Stimulated activated CD8-positive, alpha-beta memory T cell treated with anti-CD3 and anti-CD28 coated beads, Interleukin-4, amount 100 ng/mL, for 48 hours (primary cell): ENCODE measurements around the gene KIRREL2.
"Not testable (repeated sequence)": the region's sequence is repeated elsewhere in the genome, so short reads cannot be mapped to it uniquely, and the experiment has no call there.

ENCODE experiments used
- DNase-seq: peaks from one replicate; pipeline ENCODE4 v3.0.0-alpha.2; 2020

The KIRREL2 gene

GRCh38 chr19:35870124-35870736 lies 13.5 kb downstream of the KIRREL2 start:
- DNase-seq, result not testable (repeated sequence)

GRCh38 chr19:35870798-35871197 lies 14.1 kb downstream of the KIRREL2 start:
- DNase-seq, result no peak

GRCh38 chr19:35871611-35872010 lies 14.9 kb downstream of the KIRREL2 start:
- DNase-seq, result no peak

GRCh38 chr19:35872180-35872579 lies 15.5 kb downstream of the KIRREL2 start:
- DNase-seq, result no peak

- DNase-seq, result no peak
Observed at GRCh38 chr19:35874392-35874930, 17.8 kb downstream of the KIRREL2 start.

- no peak for DNase-seq
Observed at GRCh38 chr19:35879068-35879467, 22.4 kb downstream of the KIRREL2 start.

GRCh38 chr19:35879770-35880317 lies 23.1 kb downstream of the KIRREL2 start:
- DNase-seq, result peak; percentile 94

- no peak for DNase-seq
Observed at GRCh38 chr19:35882114-35882832, 25.6 kb downstream of the KIRREL2 start.

GRCh38 chr19:35883882-35884281 lies 27.2 kb downstream of the KIRREL2 start:
- no peak for DNase-seq

- no peak for DNase-seq
Observed at GRCh38 chr19:35885225-35885738, 28.6 kb downstream of the KIRREL2 start.

- DNase-seq, result no peak
Observed at GRCh38 chr19:35885904-35886303, 29.2 kb downstream of the KIRREL2 start.

- no peak for DNase-seq
Observed at GRCh38 chr19:35887197-35887596, 30.5 kb downstream of the KIRREL2 start.

- DNase-seq, result no peak
Observed at GRCh38 chr19:35888398-35888797, 31.7 kb downstream of the KIRREL2 start.

GRCh38 chr19:35889370-35890112 lies 32.8 kb downstream of the KIRREL2 start:
- no peak for DNase-seq

GRCh38 chr19:35890113-35890650 lies 33.5 kb downstream of the KIRREL2 start:
- DNase-seq, result no peak

GRCh38 chr19:35891819-35892218 lies 35.1 kb downstream of the KIRREL2 start:
- not testable (repeated sequence) for DNase-seq

- no peak for DNase-seq
Observed at GRCh38 chr19:35894342-35894741, 37.6 kb downstream of the KIRREL2 start.

- no peak for DNase-seq
Observed at GRCh38 chr19:35895911-35896642, 39.4 kb downstream of the KIRREL2 start.

GRCh38 chr19:35896643-35897040 lies 39.9 kb downstream of the KIRREL2 start:
- no peak for DNase-seq

- DNase-seq, result no peak
Observed at GRCh38 chr19:35897706-35898451, 41.2 kb downstream of the KIRREL2 start.

- no peak for DNase-seq
Observed at GRCh38 chr19:35898499-35898809, 41.7 kb downstream of the KIRREL2 start.
